ENCODE data around the gene TBXAS1. TPM values are rescaled to one million over a fixed set of nuclear protein-coding genes. Genes with fewer than 3 reads are reported as not detected.

TBXAS1 gene
- total RNA-seq, 1 donor from 2014 or later = 20.0 TPM

DNA sequence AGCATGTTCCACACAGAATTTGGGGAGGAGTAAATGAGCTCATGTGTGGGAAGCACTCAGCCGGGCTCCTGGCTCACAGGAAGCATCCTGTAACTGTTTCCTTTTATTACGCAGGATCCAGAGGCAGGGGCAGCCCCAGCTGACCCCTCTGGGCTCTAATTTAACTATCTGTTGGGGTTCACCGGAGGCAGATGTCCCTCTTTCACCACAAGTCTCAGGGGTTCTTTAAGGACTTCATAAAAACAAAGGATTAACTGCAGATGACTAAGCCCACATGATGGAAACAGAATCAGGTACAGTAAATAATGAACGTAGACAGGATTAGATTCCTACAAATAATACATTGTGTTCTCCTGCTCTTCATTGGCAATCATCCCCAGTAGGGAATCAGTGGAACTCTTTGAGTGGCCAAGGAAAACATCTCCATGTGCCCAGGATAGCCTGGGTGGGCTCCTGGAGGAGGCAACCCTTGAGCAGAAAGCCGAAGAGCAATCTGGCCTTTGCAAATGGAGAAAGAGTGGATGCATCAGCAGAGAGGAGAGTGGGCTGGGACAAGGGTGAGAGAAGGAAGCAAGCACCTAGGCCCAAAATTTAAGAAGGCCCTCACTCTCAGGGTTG lies 24.6 kb downstream of the TBXAS1 start:
- no peak for DNase-seq (ENCODE audit: low read depth)

DNA sequence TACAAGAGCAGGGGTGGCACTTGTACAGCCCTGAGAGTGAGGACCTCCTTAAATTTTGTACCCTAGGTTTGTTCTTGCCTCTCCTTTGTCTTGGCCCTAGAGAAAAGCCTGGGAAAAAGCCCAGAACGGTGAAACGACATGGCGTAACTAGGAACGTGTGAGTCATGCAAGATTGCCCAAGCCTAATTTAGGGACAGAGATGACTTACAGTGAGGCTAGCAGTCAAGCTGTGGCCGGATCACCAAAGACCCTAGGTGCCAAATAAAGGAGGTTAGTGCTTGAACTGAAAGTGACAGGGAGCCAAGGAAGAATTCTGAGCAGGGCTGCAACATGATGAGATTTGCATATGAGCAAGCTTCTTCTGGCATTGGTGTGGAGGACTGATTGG lies 25.1 kb downstream of the TBXAS1 start:
- TF ChIP-seq, protein P1, sequence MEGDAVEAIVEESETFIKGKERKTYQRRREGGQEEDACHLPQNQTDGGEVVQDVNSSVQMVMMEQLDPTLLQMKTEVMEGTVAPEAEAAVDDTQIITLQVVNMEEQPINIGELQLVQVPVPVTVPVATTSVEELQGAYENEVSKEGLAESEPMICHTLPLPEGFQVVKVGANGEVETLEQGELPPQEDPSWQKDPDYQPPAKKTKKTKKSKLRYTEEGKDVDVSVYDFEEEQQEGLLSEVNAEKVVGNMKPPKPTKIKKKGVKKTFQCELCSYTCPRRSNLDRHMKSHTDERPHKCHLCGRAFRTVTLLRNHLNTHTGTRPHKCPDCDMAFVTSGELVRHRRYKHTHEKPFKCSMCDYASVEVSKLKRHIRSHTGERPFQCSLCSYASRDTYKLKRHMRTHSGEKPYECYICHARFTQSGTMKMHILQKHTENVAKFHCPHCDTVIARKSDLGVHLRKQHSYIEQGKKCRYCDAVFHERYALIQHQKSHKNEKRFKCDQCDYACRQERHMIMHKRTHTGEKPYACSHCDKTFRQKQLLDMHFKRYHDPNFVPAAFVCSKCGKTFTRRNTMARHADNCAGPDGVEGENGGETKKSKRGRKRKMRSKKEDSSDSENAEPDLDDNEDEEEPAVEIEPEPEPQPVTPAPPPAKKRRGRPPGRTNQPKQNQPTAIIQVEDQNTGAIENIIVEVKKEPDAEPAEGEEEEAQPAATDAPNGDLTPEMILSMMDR (conservative IDR thresholded peaks at IDR 0.05; ENCODE audit: low read depth, low read length) = no peak
- no peak overlapping the region for H3K4me3 ChIP-seq (ENCODE audit: low read depth, low read length)
- DNase-seq (ENCODE audit: low read depth) = no peak

More for the DNA sequence above, 24.6 kb downstream of the TBXAS1 start:
- TF ChIP-seq, protein P1 (conservative IDR thresholded peaks at IDR 0.05; ENCODE audit: low read depth, low read length) = no peak
- H3K4me3 ChIP-seq (ENCODE audit: low read depth, low read length) = no peak overlapping the region

DNA sequence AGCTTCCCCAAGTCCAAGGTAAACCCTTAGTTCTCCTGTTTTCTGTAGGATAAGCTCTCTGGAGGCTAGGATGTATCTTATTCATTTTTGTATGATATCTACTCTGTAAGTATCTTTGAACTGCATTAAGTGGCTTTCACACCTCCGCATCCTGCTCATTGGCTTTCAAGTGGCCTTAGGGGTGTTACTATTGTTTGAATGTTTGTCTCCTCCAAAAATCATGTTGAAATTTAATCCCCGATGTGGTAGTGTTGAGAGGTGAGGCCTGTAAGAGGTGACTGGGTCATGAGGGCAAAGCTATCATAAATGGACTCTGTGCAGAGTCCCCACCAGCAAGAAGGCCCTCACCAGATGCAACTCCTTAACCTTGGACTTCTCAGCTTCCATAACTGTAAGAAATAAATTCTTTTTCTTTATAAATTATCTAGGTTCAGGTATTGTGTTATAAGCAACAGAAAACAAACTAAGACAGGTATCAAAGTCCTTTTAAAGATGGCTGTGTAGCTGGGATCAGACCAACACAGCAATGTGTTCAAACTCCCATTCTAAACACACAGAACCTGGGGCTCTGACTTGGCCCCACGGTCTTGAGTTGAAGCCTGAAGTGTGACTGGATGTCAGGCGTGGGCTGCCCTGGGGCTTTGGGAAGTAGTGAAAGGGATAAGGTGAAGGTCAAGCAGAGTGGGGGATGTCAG lies 25.9 kb downstream of the TBXAS1 start:
- H3K4me3 ChIP-seq (ENCODE audit: low read depth, low read length) = no peak overlapping the region
- DNase-seq (ENCODE audit: low read depth) = no peak
- TF ChIP-seq, protein P1 (conservative IDR thresholded peaks at IDR 0.05; ENCODE audit: low read depth, low read length) = no peak

DNA sequence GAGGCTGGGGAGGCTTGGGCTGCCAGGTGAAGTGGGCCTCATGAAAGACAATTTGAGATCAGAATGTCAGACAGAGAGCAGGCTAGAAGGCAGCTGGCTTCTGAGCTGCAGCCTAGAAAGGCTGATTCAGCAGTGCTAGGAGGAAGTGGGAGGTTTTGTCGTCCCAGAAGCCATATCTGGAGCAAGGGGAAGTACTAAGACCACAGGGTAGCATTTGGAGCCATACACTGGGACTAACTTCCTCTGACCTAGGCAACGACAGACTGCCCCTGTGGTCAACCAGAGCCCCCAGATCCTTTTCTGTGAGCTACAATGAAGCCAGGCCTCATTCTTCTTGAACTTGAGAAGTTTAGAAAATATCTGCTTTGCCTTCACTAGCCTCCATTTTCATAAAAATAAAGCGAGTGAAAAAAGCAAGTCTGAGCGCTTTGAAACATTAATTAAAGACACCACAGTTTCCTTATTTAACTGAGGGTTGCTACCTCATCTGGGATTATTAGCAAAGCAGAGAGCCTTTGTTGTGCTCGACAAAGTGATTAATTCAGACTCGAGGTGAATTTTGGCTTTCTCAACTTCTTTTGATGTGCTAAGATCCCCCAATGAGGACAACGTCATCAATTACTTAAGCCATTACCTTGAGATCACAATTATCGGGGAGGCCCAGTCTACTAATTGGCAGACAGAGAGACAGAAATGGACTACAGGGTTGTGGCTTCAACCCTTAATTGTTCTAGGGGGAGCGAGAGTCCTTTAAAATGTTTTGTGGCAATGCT lies 26.6 kb downstream of the TBXAS1 start:
- no peak overlapping the region for H3K4me3 ChIP-seq (ENCODE audit: low read depth, low read length)
- DNase-seq (ENCODE audit: low read depth) = no peak
- TF ChIP-seq, protein P1 (conservative IDR thresholded peaks at IDR 0.05; ENCODE audit: low read depth, low read length) = no peak

DNA sequence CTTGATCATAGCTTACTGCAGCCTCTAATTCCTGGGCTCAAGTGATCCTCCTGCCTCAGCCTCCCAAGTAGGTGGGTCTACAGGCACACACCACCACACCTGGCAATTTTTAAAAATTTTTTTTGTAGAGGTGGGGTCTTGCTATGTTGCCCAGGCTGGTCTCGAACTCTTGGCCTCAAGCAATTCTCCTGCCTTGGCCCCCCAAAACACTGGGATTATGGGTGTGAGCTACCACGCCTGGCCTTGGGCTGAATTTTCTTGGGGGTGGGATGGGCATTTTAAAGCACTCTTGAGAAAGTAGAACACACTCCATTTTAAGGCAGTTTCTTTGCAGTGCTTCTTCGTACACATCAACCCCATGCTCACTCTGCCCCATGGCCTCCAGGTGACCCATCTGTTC lies 28.7 kb downstream of the TBXAS1 start:
- DNase-seq (ENCODE audit: low read depth) = no peak
- TF ChIP-seq, protein P1 (conservative IDR thresholded peaks at IDR 0.05; ENCODE audit: low read depth, low read length) = no peak

DNA sequence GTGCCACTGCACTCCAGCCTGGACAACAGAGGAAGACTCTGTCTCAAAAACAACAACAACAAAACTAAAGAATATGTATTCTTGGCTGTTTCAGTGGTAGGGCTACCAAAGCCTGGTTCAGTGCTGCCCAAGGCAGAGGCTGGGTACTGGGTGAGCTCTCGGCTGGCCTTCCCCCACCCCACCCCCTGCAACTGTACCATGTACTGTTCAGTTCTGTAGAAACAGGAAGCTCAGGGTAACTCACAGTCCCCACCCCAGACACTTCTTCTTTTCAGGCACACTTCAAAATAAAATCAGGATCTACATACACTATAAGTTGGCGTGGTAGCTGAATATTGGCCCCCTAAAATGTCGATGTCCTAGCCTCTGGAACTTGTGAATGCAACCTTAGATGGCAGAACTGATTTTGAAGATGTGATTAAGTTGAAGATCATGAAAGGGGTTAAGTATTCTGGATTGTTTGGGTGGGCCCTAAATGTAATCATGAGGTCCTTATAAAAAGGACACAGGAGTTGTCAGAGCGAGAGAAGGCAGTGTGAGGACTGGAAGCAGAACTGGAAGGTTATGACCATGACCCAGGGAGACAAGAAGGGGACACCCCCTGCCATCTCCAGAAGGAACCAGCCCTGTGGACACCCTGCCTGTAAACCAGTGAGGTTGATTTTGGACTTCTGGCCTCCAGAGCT lies 31.2 kb downstream of the TBXAS1 start:
- DNase-seq (ENCODE audit: low read depth) = no peak
- no peak overlapping the region for H3K4me3 ChIP-seq (ENCODE audit: low read depth, low read length)
- TF ChIP-seq, protein P1 (conservative IDR thresholded peaks at IDR 0.05; ENCODE audit: low read depth, low read length) = no peak

More for the DNA sequence above, 28.7 kb downstream of the TBXAS1 start:
- no peak overlapping the region for H3K4me3 ChIP-seq (ENCODE audit: low read depth, low read length)
